SU-DHL-6 (cell line): Measurements from ENCODE around the gene ITPR3.

Experiments
- H2AFZ ChIP-seq: fragments of 200-600 bp; sonication (generic); 2 replicates; pipeline ENCODE4 v1.6.1; 2014; ENCODE audit warnings: low read depth, mild to moderate bottlenecking, moderate library complexity, mixed read lengths, antibody characterized with exemption, low read length; ENCODE audit not compliant: severe bottlenecking
- H3F3A ChIP-seq: fragments of 200-600 bp; shearing (Covaris generic); 2 replicates; pipeline ENCODE4 v1.6.0; 2016; ENCODE audit warnings: antibody characterized with exemption, mild to moderate bottlenecking; ENCODE audit not compliant: insufficient read depth
- H3K27ac ChIP-seq: fragments of 200-600 bp; sonication (generic); 2 replicates; pipeline ENCODE4 v1.5.1; 2016; ENCODE audit warnings: low read depth, mild to moderate bottlenecking, low read length, moderate library complexity, mixed read lengths
- H3K27me3 ChIP-seq: fragments of 200-600 bp; sonication (generic), shearing (Covaris generic); 2 replicates; pipeline ENCODE4 v1.6.0; 2014; ENCODE audit warnings: mild to moderate bottlenecking, low read length
- H3K36me3 ChIP-seq: fragments of 200-600 bp; sonication (generic); 2 replicates; pipeline ENCODE4 v1.6.1; 2014; ENCODE audit warnings: mild to moderate bottlenecking, low read length, mixed read lengths
- H3K4me2 ChIP-seq: fragments of 300-600, 200-600 bp; shearing (Covaris generic), sonication (generic); 2 replicates; pipeline ENCODE4 v1.6.0; 2014; ENCODE audit warnings: low read length, low read depth, mild to moderate bottlenecking; ENCODE audit not compliant: poor library complexity, severe bottlenecking
- H3K4me3 ChIP-seq: fragments of 200-600 bp; sonication (generic); 2 replicates; pipeline ENCODE4 v1.5.1; 2014; ENCODE audit warnings: antibody characterized with exemption, low read length, mild to moderate bottlenecking, mixed read lengths; ENCODE audit not compliant: insufficient read depth, poor library complexity, severe bottlenecking
- H3K79me2 ChIP-seq: fragments of 200-600 bp; sonication (generic); 2 replicates; pipeline ENCODE4 v1.6.1; 2014; ENCODE audit warnings: mild to moderate bottlenecking, low read length, moderate library complexity; ENCODE audit not compliant: insufficient read depth
- H3K9ac ChIP-seq: fragments of 200-600 bp; sonication (generic); 2 replicates; pipeline ENCODE4 v1.7.0; 2014; ENCODE audit warnings: mild to moderate bottlenecking, low read length
- H3K9me2 ChIP-seq: fragments of 200-600 bp; sonication (generic); replicated peaks from 2 replicates; pipeline ENCODE4 v1.6.1; 2014; ENCODE audit warnings: low read length; ENCODE audit not compliant: insufficient read depth
- H3K9me3 ChIP-seq: fragments of 200-600 bp; sonication (generic); 2 replicates; pipeline ENCODE4 v1.6.1; 2014; ENCODE audit warnings: low read length, mixed read lengths; ENCODE audit not compliant: insufficient read depth
- H4K20me1 ChIP-seq: fragments of 200-600 bp; sonication (generic); 2 replicates; pipeline ENCODE4 v1.6.1; 2014; ENCODE audit warnings: low read depth, mild to moderate bottlenecking, antibody characterized with exemption, low read length, moderate library complexity, mixed read lengths
- EZH2phosphoT487 ChIP-seq: fragments of 200-600 bp; sonication (generic), shearing (Covaris generic); conservative IDR thresholded peaks from 2 replicates; pipeline ENCODE4 v1.6.1; 2018; ENCODE audit warnings: mild to moderate bottlenecking, antibody characterized with exemption, low read length, moderate library complexity, mixed read lengths
- TF ChIP-seq, protein P1 (sequence below): fragments of 200-600 bp; sonication (generic); IDR thresholded peaks from one replicate; pipeline ENCODE4 v1.5.1; 2017; ENCODE audit warnings: antibody characterized with exemption, mild to moderate bottlenecking, low read length, moderate library complexity; ENCODE audit not compliant: insufficient read depth, poor library complexity, severe bottlenecking

ITPR3 gene

DNA sequence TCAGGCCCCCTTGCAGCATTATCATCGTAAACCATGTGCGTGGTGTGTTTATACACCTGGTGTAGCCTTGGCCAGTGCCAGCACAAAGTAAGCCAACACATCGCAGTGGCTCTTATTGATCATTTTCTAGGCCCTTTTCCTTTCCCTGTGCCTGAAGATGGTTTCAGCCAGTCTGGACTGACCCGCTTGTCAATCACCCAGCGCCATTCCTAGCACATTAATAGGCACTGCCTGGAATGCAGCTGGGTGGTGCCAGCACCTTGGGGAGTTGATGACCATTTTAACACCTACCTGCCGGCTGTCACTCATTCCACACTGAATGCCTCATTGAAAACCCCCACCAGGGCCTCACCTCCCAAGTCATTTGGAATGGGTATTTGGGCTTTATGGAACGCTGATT lies 95.3 kb downstream of the ITPR3 start:
- no peaks in the 10 kb centered on the region for H3K27me3 ChIP-seq
- H3K4me3 ChIP-seq = no peak overlapping the region
- H3F3A ChIP-seq = peaks cover 5% of the 10 kb centered on the region
- no peak overlapping the region for H3K9ac ChIP-seq
- H3K79me2 ChIP-seq = no peaks in the 10 kb centered on the region
- no peak overlapping the region for H3K27ac ChIP-seq
- H2AFZ ChIP-seq = no peak overlapping the region
- no peak overlapping the region for H3K4me2 ChIP-seq
- H3K36me3 ChIP-seq = no peaks in the 10 kb centered on the region
- TF ChIP-seq EZH2phosphoT487 = no peak
- TF ChIP-seq, protein P1, sequence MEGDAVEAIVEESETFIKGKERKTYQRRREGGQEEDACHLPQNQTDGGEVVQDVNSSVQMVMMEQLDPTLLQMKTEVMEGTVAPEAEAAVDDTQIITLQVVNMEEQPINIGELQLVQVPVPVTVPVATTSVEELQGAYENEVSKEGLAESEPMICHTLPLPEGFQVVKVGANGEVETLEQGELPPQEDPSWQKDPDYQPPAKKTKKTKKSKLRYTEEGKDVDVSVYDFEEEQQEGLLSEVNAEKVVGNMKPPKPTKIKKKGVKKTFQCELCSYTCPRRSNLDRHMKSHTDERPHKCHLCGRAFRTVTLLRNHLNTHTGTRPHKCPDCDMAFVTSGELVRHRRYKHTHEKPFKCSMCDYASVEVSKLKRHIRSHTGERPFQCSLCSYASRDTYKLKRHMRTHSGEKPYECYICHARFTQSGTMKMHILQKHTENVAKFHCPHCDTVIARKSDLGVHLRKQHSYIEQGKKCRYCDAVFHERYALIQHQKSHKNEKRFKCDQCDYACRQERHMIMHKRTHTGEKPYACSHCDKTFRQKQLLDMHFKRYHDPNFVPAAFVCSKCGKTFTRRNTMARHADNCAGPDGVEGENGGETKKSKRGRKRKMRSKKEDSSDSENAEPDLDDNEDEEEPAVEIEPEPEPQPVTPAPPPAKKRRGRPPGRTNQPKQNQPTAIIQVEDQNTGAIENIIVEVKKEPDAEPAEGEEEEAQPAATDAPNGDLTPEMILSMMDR = no peak
- no peaks in the 10 kb centered on the region for H3K9me2 ChIP-seq
- no peaks in the 10 kb centered on the region for H4K20me1 ChIP-seq
- no peaks in the 10 kb centered on the region for H3K9me3 ChIP-seq

- Histone ChIP-seq H4K20me1 (no peaks in the 10 kb centered on the region), H3K79me2 (no peaks in the 10 kb centered on the region), H3K36me3 (no peaks in the 10 kb centered on the region), H3K27me3 (no peaks in the 10 kb centered on the region), H2AFZ (no peak overlapping the region), H3F3A (peaks cover 1% of the 10 kb centered on the region), H3K4me3 (no peak overlapping the region), H3K27ac (no peak overlapping the region), H3K9me2 (no peaks in the 10 kb centered on the region), H3K9me3 (no peaks in the 10 kb centered on the region), H3K9ac (no peak overlapping the region), H3K4me2 (no peak overlapping the region)
- TF ChIP-seq, protein P1 = no peak
- no peak for TF ChIP-seq EZH2phosphoT487
Measured at GRCh38 chr6:33716890-33717632, 95.9 kb downstream of the ITPR3 start.

- Histone ChIP-seq H3F3A (no peaks in the 10 kb centered on the region), H3K27me3 (0 out of 2 replicates have a peak, but pooled peaks cover 4% of the 10 kb centered on the region), H3K36me3 (no peaks in the 10 kb centered on the region), H3K9ac (no peak overlapping the region), H3K4me3 (no peak overlapping the region), H3K9me2 (no peaks in the 10 kb centered on the region), H4K20me1 (no peaks in the 10 kb centered on the region), H3K9me3 (no peaks in the 10 kb centered on the region), H3K27ac (no peak overlapping the region), H2AFZ (no peak overlapping the region), H3K4me2 (no peak overlapping the region), H3K79me2 (no peaks in the 10 kb centered on the region)
- TF ChIP-seq, protein P1 = no peak
- no peak for TF ChIP-seq EZH2phosphoT487
Measured at GRCh38 chr6:33717934-33718455, 96.9 kb downstream of the ITPR3 start.
